Neural progenitor cell (in vitro differentiated cells): ENCODE results near the gene TMEM52B. TPM values are rescaled to one million over a fixed set of nuclear protein-coding genes. Genes with fewer than 3 reads are reported as not detected.

Experiments
- DNase-seq: peaks from one replicate; pipeline ENCODE4 v3.0.0-alpha.2; 2016; ENCODE audit warnings: low spot score
- H2AFZ ChIP-seq: fragments of 200-600 bp; sonication (generic); replicated peaks from 2 replicates; pipeline ENCODE4 v1.6.1; 2016; ENCODE audit warnings: antibody characterized with exemption
- H3F3A ChIP-seq: fragments of 200-600 bp; sonication (generic); 2 replicates; pipeline ENCODE4 v1.6.1; 2016; ENCODE audit warnings: antibody characterized with exemption, low read depth
- H3K27ac ChIP-seq: fragments of 200-600 bp; sonication (generic); 2 replicates; pipeline ENCODE4 v1.5.1; 2016; ENCODE audit warnings: mild to moderate bottlenecking
- H3K27me3 ChIP-seq: fragments of 200-600 bp; sonication (generic); 2 replicates; pipeline ENCODE4 v1.6.1; 2016; ENCODE audit warnings: mild to moderate bottlenecking, moderate library complexity
- H3K36me3 ChIP-seq: fragments of 200-600 bp; sonication (generic); 2 replicates; pipeline ENCODE4 v1.5.1; 2016
- H3K4me1 ChIP-seq: fragments of 200-600 bp; sonication (generic); 2 replicates; pipeline ENCODE4 v1.6.1; 2016; ENCODE audit warnings: mixed run types
- H3K4me2 ChIP-seq: fragments of 200-600 bp; sonication (generic); 2 replicates; pipeline ENCODE4 v1.6.1; 2016
- H3K4me3 ChIP-seq: fragments of 200-600 bp; sonication (generic); 2 replicates; pipeline ENCODE4 v1.5.1; 2016
- H3K79me2 ChIP-seq: fragments of 200-600 bp; sonication (generic); 2 replicates; pipeline ENCODE4 v1.6.1; 2016; ENCODE audit warnings: low read depth
- H3K9ac ChIP-seq: fragments of 200-600 bp; sonication (generic); 2 replicates; pipeline ENCODE4 v1.6.1; 2016
- H3K9me3 ChIP-seq: fragments of 200-600 bp; sonication (generic); 2 replicates; pipeline ENCODE4 v1.5.1; 2016; ENCODE audit warnings: low read depth
- H4K20me1 ChIP-seq: fragments of 200-600 bp; sonication (generic); 2 replicates; pipeline ENCODE4 v1.6.1; 2016; ENCODE audit warnings: low read depth
- H3K27ac Mint-ChIP-seq: 3 replicates; pipeline ENCODE4 v1.8.0; 2021; ENCODE audit warnings: mixed read lengths
- H3K27me3 Mint-ChIP-seq: 2 replicates; pipeline ENCODE4 v1.8.0; 2022; ENCODE audit warnings: low read depth, mild to moderate bottlenecking, inconsistent platforms, moderate library complexity, mixed read lengths; ENCODE audit not compliant: insufficient read depth
- H3K36me3 Mint-ChIP-seq: 3 replicates; pipeline ENCODE4 v1.8.0; 2021; ENCODE audit warnings: mixed read lengths
- H3K4me1 Mint-ChIP-seq: 3 replicates; pipeline ENCODE4 v1.8.0; 2021; ENCODE audit warnings: mixed read lengths
- H3K4me3 Mint-ChIP-seq: 3 replicates; pipeline ENCODE4 v1.8.0; 2021; ENCODE audit warnings: mild to moderate bottlenecking, moderate library complexity, mixed read lengths
- H3K9me3 Mint-ChIP-seq: 3 replicates; pipeline ENCODE4 v1.8.0; 2020; ENCODE audit warnings: mixed read lengths
- CTCF ChIP-seq: fragments of 200-600 bp; sonication (generic); IDR thresholded peaks from 2 replicates; pipeline ENCODE4 v1.5.1; 2017; ENCODE audit warnings: antibody characterized with exemption, mild to moderate bottlenecking
- EZH2 ChIP-seq: fragments of 200-600 bp; sonication (generic); IDR thresholded peaks from 2 replicates; pipeline ENCODE4 v1.6.1; 2017; ENCODE audit warnings: antibody characterized with exemption, mild to moderate bottlenecking, moderate library complexity
- EZH2phosphoT487 ChIP-seq: fragments of 200-600 bp; sonication (generic); IDR thresholded peaks from 2 replicates; pipeline ENCODE4 v1.6.1; 2017; ENCODE audit warnings: antibody characterized with exemption
- total RNA-seq: library from RNA; depleted of rRNA; stranded (reverse); fragments of >200 nt; gene quantifications from 2 replicates; pipeline ENCODE4 v1.2.3, GENCODE V29; 2015; ENCODE audit warnings: low replicate concordance

TMEM52B gene
- total RNA-seq, 1 donor from 2014 or later, result not detected

GRCh38 chr12:10191865-10192264 is 13.0 kb downstream of the TMEM52B start:
- no peaks in the 10 kb centered on the region for H3K79me2 ChIP-seq
- peaks cover 12% of the 10 kb centered on the region for H3K27me3 Mint-ChIP-seq
- no peak overlapping the region for H3K4me2 ChIP-seq
- no peaks in the 10 kb centered on the region for H3F3A ChIP-seq
- no peaks in the 10 kb centered on the region for H3K27me3 ChIP-seq
- no peaks in the 10 kb centered on the region for H4K20me1 ChIP-seq
- no peak overlapping the region for H2AFZ ChIP-seq
- DNase-seq, result no peak
- H3K9me3 ChIP-seq, result no peaks in the 10 kb centered on the region
- H3K27ac ChIP-seq, result no peak overlapping the region
- peaks cover 2% of the 10 kb centered on the region for H3K9me3 Mint-ChIP-seq
- no peak overlapping the region for H3K27ac Mint-ChIP-seq
- no peak overlapping the region for H3K4me3 ChIP-seq
- no peak overlapping the region for H3K4me3 Mint-ChIP-seq
- no peak for TF ChIP-seq CTCF
- no peak for TF ChIP-seq EZH2
- no peak for TF ChIP-seq EZH2phosphoT487
- H3K4me1 Mint-ChIP-seq, result no peaks in the 10 kb centered on the region
- no peaks in the 10 kb centered on the region for H3K36me3 Mint-ChIP-seq
- no peak overlapping the region for H3K9ac ChIP-seq
- no peaks in the 10 kb centered on the region for H3K36me3 ChIP-seq
- H3K4me1 ChIP-seq, result no peaks in the 10 kb centered on the region

GRCh38 chr12:10194160-10194670 is 15.4 kb downstream of the TMEM52B start:
- H4K20me1 ChIP-seq, result no peaks in the 10 kb centered on the region
- H3K4me3 Mint-ChIP-seq, result no peak overlapping the region
- H3K36me3 Mint-ChIP-seq, result no peaks in the 10 kb centered on the region
- no peaks in the 10 kb centered on the region for H3K9me3 ChIP-seq
- no peaks in the 10 kb centered on the region for H3K79me2 ChIP-seq
- H3K36me3 ChIP-seq, result no peaks in the 10 kb centered on the region
- H3K4me1 Mint-ChIP-seq, result no peaks in the 10 kb centered on the region
- no peak overlapping the region for H2AFZ ChIP-seq
- H3K4me2 ChIP-seq, result no peak overlapping the region
- H3K4me3 ChIP-seq, result no peak overlapping the region
- H3K27me3 Mint-ChIP-seq, result peaks cover 8% of the 10 kb centered on the region
- no peaks in the 10 kb centered on the region for H3K4me1 ChIP-seq
- no peak for TF ChIP-seq EZH2
- TF ChIP-seq CTCF, result no peak
- no peak for TF ChIP-seq EZH2phosphoT487
- no peak overlapping the region for H3K9ac ChIP-seq
- H3F3A ChIP-seq, result no peaks in the 10 kb centered on the region
- H3K27ac Mint-ChIP-seq, result no peak overlapping the region
- H3K27ac ChIP-seq, result no peak overlapping the region
- no peaks in the 10 kb centered on the region for H3K27me3 ChIP-seq
- DNase-seq, result no peak
- H3K9me3 Mint-ChIP-seq, result peaks cover 2% of the 10 kb centered on the region

GRCh38 chr12:10196210-10196609 is 17.4 kb downstream of the TMEM52B start:
- H3K9me3 Mint-ChIP-seq, result peaks cover 2% of the 10 kb centered on the region
- H3K27me3 Mint-ChIP-seq, result peaks cover 8% of the 10 kb centered on the region
- Histone ChIP-seq H3K79me2 (no peaks in the 10 kb centered on the region), H3K4me1 (no peaks in the 10 kb centered on the region), H3F3A (no peaks in the 10 kb centered on the region), H3K27me3 (no peaks in the 10 kb centered on the region), H4K20me1 (no peaks in the 10 kb centered on the region), H2AFZ (no peak overlapping the region), H3K27ac (no peak overlapping the region), H3K4me3 (no peak overlapping the region), H3K36me3 (no peaks in the 10 kb centered on the region), H3K9ac (no peak overlapping the region), H3K9me3 (no peaks in the 10 kb centered on the region), H3K4me2 (no peak overlapping the region)
- TF ChIP-seq CTCF (no peak), EZH2phosphoT487 (no peak), EZH2 (no peak)
- H3K27ac Mint-ChIP-seq, result no peak overlapping the region
- no peak for DNase-seq
- no peaks in the 10 kb centered on the region for H3K36me3 Mint-ChIP-seq
- H3K4me1 Mint-ChIP-seq, result no peaks in the 10 kb centered on the region
- no peak overlapping the region for H3K4me3 Mint-ChIP-seq
